Activated CD4-positive, alpha-beta T cell treated with anti-CD3 and anti-CD28 coated beads, Interleukin-2, amount 50 U/mL, for 4 hours (primary cell): ENCODE data around the gene CEBPG.
A peak's percentile ranks its signal among the peaks of the same experiment; 100 is the strongest.

Experiments used
- DNase-seq, 2 experiments: peaks; one replicate each; pipeline ENCODE4 v3.0.0-alpha.2; 2020

Gene CEBPG

DNA sequence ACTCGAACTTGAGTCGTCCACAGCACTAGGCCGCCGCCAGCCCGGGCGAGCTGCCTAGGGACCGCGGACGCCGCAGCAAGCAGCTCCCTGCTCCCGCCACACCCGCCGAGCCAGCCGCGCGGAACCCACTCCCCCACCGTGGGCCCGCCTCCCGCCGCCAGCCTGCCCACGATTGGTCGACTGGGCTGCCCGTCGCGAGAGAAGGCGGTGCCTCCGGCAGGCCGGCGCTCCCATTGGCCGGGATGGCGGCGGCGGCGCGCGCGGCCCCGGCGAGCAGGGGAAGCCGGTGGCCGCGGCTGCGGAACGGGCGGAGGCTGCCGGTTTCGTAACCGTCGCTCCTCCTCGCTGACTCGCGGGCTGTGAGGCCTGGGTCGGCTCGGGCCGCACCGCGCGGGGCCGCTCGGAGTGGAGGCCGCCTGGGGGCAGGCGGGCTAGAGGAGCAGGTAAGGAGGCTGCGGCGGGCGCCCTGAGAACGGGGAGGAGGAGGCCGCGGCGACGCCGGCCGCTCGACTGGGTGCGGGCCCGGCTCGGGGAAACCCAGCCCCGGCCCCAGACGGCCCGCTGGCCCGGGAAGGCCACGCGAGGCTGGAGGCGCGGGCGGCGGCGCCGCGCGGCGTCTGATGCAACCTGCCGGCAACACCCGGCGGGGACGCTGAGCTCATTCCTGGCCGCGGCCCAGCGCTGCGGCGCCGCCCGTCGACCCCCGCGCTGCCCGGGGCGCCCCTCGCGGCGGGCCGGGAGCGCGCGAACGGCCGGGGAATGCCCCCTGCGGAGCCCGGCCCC lies at the start of gene CEBPG:
Gene CEBPG, plus strand, starts transcription at position 257 of the 783 bp plus-strand sequence. CDS start 5,531 bp downstream, outside the sequence.
- peak; percentile 90 to 91 for DNase-seq

DNA sequence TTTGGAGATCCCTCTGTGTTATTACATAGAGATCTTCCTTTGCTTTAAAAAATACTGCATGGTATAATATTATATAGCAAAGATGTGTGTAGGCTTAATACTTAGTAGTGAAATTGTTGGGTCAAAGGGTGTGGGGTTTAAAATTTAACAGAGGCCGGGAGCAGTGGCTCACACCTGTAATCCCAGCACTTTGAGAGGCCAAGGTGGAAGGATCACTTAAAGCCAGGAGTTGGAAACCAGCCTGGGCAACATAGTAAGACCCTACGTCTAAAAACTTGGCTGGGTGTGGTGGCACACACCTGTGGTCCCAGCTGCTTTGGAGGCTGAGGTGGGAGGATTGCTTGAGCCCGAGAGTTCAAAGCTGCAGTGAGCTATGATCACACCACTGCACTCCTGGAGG lies 48.9 kb upstream of the CEBPG start:
- no peak for DNase-seq

- DNase-seq, result no peak
Observed at GRCh38 chr19:33325920-33326319, 47.6 kb upstream of the CEBPG start.

- DNase-seq, result no peak
Observed at GRCh38 chr19:33329060-33329459, 44.4 kb upstream of the CEBPG start.

GRCh38 chr19:33329736-33330135 lies 43.8 kb upstream of the CEBPG start:
- no peak for DNase-seq

- no peak for DNase-seq
Observed at GRCh38 chr19:33332248-33332647, 41.3 kb upstream of the CEBPG start.

GRCh38 chr19:33333151-33333550 lies 40.4 kb upstream of the CEBPG start:
- no peak for DNase-seq

- DNase-seq, result no peak
Observed at GRCh38 chr19:33333642-33334041, 39.9 kb upstream of the CEBPG start.

- no peak for DNase-seq
Observed at GRCh38 chr19:33334271-33334670, 39.2 kb upstream of the CEBPG start.

GRCh38 chr19:33335446-33335845 lies 38.1 kb upstream of the CEBPG start:
- DNase-seq, result no peak

GRCh38 chr19:33339016-33339984 lies 34.2 kb upstream of the CEBPG start:
- no peak for DNase-seq

DNA sequence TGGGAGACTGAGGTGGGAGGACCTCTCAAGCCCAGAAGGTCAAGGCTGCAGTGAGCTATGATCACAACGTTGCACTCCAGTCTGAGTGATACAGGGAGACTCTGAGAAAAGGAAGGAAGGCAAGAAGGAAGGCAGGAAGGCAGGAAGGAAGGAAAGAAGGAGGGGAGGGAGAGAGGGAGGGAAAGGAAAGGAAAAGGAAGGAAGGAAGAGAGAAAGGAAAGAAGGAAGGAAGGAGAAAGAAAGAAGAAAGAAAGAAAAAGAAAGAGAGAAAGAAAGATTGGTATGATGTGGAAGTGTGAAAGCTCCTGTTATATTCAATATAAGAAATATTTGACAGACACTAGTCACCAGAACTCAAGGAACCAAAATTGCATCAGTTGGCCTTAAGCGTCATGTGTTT lies 32.5 kb upstream of the CEBPG start:
- no peak for DNase-seq

- no peak for DNase-seq
Observed at GRCh38 chr19:33343301-33343700, 30.2 kb upstream of the CEBPG start.

DNA sequence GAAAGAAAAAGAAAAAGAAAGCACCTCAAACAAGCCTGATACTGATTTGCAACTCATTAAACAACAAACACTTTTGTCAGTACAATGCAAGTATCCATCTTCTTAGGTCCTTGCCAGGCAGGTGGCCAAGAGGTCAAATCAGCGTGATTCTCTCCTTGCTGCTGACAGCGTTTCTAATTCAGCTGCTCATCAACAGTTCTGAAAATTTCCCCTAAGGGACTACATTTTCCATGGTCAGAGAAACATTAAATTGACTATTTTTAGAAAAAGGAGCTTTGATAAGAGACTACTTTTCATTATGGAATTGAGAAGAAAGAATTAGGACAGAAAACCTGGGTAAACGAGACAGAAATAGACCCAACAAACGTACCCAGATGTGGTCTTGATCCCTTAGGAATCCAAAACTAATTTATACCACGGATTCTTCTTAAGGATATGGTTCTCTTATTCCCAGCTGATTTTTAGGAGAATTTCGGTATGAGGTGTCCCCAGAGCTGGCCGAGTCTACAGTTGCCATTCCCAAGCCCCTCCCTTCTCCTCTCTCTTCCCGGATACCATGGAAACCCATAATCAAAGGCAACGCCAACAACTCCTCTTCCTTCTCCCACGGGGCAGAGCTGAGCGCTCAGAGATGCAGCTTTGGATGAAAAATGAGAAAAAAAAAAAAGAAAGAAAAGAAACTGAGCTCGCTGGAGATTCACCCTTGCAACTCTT lies 29.5 kb upstream of the CEBPG start:
- no peak for DNase-seq

GRCh38 chr19:33344573-33344925 lies 29.0 kb upstream of the CEBPG start:
- DNase-seq, result no peak

DNA sequence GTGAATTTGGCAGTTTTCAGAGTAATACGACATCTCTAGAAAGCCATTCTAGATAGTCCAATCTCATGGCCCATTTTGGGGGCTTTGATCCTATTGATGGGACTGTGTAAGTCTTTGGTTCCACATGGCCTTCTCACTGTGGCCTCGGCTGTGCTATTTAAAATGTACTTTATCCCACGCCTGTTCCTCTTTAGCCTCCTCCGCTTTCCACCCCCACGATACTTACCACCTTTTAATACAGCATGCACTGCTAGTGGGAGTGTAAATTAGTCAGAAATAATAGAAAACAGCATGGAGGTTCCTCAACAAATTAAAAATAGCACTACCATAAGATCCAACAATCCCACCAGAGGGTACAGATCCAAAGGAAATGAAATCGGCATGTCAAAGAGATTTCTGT lies 28.3 kb upstream of the CEBPG start:
- DNase-seq, result no peak

GRCh38 chr19:33346665-33347064 lies 26.8 kb upstream of the CEBPG start:
- DNase-seq, result no peak

DNA sequence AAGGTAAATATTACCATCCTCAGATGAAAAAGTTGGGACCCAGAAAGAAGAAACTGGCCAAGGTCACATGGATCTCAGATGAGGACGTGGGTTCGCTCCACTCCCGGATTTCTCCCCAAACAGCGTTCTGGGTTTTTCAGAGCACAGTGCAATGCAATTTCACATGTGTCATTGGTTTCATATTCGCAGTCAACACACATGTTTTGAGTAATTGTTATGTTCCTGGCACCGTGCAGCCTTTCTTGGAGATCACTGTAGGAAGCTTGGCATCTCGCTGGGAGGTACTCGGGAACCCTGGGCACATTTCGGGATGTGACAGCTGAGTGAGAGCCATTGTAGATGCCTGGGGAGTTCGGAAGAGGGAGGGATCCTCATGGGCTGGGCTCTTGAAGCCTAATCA lies 26.2 kb upstream of the CEBPG start:
- no peak for DNase-seq

DNA sequence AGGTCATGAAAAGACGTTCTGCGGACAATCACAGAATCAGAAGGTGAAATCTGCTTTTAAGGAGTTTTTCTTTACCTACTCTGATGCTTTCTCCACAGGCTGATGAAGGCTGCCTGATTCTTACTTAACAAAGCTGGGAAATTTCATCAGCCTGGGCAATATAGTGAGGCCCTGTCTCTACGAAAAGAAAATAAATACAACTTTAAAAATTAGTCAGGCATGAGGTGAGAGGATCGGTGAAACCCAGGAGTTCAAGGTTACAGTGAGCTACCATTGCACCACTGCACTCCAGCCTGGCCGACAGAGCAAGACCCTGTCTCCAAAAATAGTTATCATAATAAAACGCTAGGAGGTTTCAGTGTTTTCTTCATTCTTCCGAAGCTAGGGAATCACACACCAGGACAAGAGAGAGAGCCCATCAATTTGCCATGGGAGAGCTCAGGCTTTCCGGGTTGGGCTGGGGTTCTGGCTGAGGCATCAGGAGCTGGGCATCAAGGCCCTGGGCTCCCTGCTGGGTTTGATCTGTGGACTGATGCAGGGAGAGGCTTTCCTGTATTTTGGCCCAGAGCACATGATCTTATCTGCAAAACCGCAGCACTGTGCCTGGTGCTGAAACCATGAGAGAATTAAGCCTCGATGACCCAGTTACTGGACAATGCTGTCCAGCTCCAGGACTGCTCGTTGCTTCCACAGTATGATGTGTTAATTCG lies 25.1 kb upstream of the CEBPG start:
- no peak for DNase-seq

GRCh38 chr19:33349319-33350289 lies 23.9 kb upstream of the CEBPG start:
- DNase-seq, result no peak

GRCh38 chr19:33350538-33351309 lies 22.8 kb upstream of the CEBPG start:
- no peak for DNase-seq
